Measurements from ENCODE around the gene GRIK4.

GRIK4 gene

DNA sequence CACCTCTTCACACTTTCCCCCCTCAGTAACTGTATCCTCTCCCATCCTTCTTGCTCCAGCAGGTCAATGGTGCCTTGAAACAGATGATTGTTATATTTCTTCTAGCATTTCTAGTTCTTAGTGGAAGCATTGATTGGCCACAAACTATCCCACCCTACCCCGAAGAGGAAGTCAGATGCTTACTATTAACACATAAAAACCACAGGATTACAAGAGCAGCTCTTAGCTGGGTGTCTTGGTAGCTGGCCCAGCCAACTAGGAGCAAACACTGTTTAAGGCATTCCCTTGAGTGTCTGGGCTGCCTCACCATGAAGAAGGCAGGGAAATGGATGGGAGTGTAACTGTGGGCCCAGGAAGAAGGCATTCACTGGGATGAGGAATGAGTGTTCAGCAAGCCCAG, 176.6 kb downstream of the GRIK4 start:
- DNase-seq: no peak

DNA sequence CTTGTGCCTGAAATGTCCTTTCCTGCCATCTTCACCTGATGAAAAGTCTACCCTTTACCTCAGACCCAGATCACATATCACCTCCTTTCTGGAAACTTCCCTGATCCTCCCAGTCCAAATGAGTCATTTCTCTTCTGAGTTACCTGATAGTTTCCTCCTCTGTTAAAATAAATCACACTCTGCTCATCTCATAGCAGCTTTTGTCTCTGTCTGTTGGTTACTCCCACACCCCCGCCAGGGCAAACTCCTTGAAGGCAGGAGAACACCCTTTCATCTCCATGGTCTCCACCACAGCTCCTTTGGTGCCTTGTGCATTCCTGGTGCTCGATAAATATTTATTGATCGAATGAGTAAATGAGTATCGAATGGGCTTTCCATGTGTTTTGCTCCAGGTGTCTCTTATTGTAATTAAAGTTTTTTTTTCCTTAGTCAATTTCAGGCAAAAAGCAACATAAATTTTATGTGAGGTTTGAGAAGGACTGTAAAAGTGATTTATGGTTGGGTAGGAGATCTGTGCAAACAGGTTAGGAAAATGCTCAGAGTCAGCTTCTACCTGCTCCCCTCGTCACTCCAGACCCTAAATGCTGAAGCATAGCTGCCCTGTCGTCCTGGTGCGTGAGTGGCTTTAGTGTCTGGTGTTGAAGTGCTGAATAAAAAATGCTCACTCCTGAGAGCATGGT, 178.2 kb downstream of the GRIK4 start:
- no peak for DNase-seq

DNA sequence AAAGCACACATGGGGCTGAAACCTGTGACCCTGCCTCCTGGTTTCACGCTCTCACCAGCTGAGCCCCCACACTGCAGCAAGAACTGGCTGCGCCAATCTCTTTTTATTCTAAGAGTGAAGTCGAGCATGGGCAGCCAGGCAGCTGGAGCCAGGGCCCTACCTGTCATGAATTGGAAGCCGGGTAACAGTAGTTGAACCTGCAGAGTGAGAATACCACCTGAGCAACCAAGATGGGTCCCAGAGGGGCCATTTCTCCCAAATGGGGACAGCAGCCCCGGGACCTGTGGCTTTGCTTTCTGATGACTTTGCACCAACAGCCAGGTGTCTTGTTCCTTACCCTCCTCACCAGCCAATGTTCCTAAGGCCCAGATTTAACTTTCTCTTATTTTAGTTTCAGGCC, 178.9 kb downstream of the GRIK4 start:
- no peak for DNase-seq

DNA sequence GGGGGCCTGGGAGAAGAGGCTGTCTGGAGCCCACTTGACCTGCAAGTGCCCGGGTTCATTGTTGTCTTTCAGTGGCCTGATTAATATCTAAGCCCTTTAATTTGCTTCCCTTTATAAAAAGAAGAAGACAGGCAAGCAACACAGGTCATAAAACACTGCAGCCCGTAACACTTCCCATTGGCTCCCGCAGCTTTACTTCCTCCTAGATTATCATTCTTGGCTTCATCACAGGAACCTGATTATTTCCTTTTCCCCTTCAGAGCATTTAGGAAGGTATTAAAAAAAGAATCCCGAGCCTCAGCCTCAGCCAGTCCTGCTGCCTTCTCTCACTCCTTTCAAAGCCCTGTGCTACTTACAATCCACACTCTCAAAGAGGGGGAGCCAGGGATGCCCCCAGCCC, 183.2 kb downstream of the GRIK4 start:
- no peak for DNase-seq

DNA sequence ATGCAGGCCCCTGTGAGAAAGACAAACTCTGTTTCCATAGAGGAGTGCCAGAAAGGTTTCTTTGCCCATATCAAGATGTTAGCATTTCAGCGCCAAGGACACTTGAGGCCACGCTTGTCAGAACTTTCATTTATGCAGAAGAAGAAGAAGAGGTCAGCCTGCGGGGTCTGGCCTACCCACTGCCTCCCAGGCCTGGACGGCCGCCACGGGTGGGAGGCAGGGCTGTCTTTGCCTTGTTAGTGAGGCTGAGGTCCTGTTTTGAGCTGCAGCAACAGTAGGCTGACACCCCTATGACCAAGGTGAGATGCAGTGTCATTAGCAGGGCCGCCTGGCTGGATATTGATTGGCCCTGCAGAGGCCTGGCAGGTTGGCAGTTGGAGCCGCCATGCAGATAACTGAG, 183.9 kb downstream of the GRIK4 start:
- no peak for DNase-seq

DNA sequence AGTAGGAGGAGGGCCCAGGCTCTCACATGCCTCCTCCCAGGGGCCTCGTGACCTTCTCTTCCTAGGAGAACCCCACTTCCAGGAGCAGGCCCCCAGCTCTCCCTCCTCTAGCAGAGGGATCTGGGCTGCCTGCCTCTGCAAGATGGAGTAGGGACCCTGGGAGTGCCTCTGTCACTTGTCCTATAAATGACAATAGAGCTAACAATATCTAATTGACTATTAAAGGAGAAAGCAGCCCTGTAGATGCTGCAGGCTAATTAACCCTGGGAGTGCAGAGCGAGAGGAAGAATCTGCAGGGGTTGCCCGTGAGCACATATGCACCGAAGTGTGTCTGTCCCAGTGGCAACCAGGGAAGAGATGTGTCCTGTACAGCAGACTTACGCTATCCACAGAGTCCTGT, 184.4 kb downstream of the GRIK4 start:
- no peak for DNase-seq

DNA sequence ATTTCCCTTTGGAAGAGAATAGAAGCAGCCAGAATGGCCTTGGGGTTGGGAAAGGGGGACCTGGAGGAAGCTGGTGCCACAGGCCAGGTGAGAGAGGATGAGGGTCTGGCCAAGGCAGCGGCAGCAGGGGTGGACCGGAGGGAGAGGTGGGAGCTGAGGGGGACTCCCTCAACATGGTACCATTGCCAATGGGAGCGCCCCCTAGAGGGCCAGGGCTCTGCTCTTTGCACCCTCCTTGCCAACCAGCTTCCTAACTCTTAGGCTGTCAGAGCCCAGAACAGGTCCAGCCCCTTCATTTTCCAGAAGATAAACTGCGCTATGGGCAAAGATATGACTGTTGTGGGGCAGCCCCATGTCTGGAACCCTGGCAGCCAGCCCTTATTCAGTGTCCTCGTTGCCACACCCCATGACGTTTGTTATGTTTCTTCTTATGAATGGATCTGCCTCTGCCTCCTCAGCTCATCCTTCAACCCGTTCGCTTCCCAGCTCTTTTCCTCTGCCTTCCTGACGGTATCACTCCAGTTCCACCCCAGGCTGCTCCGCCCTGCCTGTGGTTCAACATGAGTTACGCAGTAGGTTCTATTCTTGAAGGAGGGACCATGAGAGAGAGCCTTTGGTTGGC, 185.2 kb downstream of the GRIK4 start:
- DNase-seq: no peak

DNA sequence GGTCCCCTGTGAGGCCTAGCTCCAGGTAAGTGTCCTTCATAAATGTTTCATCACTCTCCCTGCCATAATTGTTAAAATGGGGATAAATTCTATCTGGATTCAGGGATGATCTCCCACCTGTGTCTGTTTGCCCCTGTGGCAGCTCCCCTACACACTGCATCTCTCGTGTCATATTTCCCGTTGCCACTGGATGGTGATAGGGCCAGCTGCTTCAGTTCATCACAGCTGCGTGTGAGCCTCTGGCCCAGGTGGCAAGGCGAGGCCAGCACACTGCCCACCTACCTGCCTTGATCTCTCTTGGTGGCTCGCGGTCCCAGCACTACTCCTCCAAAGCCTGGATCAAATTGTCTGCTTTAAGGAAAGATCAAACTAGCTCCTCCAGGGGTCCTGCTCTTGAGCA, 187.4 kb downstream of the GRIK4 start:
- DNase-seq: no peak

DNA sequence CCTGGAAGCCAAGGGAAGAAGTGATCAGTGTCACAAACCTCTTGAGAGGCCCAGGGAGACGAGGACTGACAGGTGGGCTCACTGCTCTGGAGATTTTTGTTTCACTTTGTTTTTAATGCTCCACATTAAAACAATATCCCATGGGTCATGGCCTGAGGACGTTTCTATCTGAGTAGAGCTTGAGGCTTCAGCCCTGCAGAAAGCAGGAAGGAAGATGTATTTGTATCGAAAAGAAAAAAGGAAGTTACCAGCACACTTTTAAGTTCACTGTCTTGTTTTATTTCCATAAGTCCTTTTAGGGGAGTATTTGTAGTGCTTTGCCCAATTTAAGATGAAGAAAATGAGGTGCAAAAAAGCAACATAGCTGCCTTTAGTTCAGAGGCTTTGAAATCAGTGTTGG, 191.1 kb downstream of the GRIK4 start:
- DNase-seq: no peak

DNA sequence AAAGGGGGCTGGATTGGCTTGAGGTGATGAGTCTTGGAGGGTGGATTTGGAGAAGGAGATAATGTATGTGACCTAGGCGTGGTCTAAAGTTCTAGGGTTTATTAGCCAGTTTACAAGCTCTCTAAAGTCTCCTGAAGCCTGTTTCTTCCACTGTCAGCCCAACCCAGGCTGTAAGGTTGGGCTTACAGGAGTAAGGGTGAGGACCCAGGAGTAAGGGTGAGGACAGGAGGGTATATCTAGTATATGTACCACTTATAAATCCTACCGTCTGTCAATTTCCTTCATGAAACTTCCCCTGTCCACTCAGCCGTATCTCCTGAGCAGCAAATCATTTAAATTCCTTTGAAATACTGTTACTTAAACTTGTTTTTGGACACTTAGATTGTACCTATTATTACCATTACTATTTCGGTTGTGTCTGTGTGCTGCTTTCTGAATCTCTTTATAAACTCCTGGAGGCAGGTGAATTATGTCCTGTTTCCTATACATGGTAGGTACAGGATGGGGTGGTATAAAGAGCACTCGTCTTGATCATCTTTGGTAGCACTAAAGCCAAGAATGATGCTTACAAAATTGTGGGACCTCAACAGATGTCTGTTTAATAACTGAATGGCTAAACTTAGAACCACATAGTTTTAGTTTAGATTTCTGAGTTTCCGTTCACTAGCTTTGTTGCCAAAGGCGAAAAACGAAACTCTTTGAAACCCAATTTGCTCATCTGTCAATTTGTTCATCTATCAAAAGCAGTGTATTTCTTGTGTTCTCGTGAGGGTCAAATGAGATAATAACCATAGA, 192.0 kb downstream of the GRIK4 start:
- no peak for DNase-seq

DNA sequence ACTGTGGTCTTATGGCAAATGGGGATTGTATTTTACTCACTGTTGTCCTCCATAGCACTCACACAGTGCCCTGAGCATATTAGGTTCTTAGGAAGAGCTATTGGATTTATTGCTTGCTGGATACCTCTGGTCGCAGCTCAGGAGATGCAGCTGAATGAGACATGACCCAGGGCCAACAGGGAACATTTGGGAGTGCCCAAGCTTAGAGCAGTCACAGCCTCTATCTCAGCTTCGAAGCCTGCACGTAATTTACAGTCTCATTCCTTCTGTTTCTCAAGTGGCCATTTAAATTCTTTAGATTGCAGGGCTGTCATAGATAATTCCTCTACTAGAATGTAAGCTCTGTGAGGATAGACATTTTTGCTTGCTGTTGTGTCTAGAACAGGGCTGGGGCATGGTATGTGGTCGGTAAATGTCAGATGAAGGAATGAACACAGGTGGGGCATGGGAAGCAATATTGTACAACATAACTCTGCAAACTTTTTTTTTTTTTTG, 192.8 kb downstream of the GRIK4 start:
- DNase-seq: no peak

DNA sequence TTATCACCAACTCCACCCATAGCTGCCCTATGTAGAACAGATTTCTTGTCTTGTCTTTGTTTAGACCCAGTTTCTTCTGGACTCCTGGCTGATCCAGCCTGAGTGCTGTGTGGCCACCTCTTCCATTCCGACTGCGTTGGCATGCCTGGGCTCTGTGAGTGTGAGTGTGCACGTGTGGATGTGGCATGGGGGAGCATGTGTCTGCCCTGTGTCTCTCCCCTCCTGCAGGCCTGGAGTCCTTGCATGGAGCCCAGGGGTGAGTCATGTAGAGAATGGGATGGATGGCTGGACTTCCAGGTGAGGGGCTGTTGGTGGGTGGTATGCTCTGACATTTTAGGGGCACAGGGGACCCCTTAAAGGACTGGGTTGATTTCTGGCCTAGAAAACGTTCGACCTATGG, 194.7 kb downstream of the GRIK4 start:
- DNase-seq: no peak

DNA sequence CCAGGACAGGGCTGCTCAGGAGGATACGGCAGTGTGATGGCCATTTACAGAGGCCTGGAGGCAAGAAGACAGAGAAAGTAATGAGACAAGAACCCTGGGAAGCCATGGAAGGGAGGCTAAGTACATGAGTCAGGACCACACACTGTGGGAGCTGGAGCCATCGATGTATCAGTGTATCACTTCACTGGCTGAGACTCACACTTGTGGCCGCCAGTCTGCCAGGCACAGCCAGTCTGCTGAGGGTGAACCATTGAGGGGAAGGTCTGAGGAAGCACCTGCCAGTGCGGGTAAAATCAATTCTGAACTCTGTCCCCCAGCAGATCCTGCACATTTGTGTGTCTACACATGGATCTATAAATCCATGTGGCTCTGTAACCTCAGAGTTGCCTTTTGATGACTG, 195.6 kb downstream of the GRIK4 start:
- no peak for DNase-seq

DNA sequence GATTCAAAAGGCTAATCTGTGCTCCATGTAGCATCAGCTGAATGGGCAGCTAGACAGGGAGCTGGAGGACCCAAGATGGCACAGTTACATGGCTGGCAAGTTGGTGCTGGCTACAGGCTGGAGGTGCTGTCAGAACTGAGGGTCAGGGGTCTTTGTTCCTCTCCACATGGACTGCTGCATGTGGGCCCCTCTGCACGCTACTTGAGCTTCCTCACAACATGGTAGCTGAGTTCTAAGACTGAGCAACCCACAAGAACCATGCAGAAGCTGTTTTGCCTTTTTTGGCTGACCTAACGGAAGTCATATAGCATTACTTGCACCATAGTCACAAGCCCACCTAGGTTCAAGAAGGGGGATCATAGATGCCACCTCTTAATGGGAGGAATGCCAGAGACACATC, 196.1 kb downstream of the GRIK4 start:
- no peak for DNase-seq

DNA sequence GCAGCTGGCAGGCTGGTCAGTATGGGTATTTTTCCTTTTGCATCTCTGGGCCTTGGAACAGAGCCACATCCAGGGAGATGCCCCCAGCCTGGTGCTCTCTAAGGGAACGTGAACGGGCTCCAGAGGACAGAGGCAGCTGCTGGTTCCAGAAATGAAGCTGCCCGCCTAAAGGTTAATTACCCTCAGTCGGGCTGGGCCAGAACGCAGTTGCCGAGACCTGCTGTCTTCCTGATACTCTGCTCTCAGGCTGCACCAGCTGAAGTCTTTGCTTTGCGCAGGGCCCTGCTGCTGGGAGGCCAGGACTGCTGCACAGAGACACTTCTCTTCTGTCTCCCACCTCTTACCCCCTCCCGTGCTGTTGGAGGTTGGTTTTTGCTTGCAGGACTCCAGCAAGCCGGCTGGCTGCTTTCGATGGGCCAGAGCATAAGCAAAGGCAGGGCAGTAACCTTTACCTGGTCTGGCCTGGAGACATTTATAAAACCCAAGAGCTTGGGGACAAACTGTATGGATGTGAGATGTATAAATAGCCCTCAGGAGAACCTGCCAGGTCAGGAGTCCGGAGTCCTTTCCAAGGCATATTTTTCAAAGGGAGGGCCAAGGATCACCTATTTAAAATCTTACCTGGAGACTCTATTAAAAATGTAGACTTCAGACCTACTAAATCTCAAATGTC, 197.1 kb downstream of the GRIK4 start:
- DNase-seq: no peak

DNA sequence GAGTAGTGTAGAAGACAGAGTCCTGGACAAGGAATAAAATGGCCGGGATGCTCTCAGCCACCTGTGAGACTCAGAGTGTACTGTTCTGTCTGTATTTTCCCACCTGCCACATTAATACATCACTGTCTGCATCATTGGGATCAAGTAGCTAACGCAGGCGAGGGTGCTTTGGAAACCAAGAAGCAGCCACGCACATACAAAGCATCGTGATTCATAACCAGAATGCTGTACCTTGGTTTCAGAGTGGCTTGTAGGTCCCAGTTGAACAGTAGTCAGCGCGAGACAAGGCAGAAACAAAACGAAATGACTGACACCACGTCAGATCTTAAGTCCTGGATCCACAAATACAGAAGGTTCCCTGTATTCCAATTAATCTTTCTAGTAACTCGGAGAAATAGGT, 198.3 kb downstream of the GRIK4 start:
- DNase-seq: no peak

DNA sequence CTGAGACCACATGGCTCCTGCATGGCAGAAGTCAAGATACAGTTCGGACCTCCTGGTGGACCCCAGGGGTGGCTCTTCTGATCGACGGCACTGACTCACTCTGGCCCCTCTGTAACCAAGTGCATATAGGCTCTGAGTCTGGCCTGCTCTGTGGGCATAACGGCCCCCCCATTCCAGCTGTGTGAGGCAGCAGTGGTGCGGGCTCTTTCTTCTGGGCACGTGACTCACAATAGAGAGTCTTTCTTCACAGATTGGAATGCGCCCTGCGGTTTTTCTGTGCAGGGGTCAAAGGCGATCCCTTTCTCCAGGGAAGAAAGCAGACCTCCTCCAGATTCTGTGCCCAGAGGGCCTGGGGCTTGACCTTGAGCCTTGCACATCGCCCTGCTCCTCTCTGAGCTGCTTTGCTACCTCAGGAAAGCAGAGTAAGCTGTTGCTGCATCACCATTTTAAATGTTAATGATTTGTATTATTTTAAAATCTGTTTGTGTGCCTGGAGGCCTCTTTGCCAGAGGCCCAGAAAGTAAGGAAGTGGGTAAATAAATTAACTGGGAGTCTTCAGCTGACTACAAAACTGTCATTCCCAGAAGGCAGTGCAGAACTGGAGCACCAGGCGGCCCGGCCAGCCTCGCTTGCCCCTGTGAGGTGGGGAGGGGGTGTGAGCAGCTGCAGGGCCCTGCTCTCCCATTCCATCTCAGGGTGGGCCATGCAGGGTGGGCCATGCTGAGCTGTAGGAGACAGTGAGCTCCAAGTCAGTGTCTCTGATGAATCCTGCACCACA, 199.0 kb downstream of the GRIK4 start:
- no peak for DNase-seq

DNA sequence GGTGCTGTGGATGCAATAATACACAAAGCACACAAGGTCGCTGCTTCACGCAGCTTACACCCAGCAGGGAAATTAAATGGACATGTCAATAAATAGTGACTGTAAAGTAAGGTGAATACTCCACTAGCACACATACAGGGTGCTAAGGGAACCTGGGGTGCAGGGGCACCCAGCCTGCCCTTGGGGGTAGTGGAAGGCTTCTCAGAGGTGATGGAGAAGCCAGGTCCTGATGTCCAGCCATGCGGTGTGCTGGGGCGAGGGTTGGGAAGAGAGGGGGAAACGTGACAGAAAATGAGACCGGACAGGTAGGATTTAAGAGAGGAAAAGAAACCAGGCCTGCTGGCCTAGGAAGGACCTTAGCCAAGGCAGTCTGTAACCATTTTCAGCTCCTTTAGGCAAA, 200.5 kb downstream of the GRIK4 start:
- no peak for DNase-seq

DNA sequence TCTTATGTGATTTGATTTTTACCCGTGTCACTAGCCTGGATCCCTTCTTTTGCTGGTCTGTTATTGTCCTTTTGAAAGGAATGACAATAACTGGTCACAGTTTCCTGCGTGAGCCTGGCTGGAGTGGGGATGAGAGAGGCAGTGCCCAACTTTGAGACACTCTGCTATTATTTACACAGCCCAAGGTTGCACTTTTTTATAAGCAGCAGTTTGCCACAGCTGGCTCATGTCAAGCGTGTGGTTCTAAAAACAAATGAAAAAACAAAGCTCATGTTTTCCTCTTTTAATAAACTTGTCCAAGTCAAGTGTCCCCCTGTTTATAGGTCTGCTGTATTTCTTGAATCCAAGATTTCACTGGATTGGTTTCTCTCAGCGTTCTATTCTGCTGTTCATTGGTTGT, 201.3 kb downstream of the GRIK4 start:
- DNase-seq: no peak

DNA sequence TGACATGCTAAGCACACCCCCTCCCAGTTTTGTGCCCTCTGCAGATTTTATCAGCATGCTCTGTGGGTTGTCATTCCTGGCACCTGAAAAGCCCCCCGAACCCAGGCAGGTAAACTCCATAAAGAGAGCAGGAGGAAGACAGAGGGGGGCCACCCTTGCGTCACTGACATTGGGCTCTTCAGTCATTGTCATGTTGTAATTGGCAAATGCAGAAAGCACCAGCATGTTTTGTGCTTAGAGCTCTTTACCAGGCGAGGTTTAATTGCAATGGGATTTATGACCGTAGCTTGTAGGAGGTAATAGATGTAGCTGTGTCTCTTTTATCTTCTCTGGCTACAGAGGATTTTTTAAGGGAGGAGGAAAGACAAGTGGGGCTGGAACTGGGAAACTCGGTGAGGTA, 201.7 kb downstream of the GRIK4 start:
- DNase-seq: no peak

DNA sequence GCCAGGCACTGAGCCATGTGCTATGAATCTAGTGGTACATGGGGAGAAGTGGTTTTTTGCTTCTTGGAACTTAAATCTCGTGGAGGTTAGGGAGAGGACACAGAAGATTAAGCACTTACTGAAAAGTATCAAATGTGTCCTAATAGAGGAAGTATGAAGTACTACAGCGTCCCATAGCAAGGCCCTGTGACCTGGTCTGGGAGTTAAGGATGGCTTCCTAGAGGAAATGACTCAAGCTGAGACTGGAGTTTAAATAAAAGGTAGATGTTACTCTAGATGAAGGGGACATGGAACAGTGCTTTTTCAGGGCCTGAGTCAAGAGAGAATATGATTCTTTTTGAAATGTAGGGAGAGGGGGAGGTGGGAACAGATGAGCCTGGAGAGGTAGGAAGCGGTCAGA, 202.9 kb downstream of the GRIK4 start:
- DNase-seq: no peak

DNA sequence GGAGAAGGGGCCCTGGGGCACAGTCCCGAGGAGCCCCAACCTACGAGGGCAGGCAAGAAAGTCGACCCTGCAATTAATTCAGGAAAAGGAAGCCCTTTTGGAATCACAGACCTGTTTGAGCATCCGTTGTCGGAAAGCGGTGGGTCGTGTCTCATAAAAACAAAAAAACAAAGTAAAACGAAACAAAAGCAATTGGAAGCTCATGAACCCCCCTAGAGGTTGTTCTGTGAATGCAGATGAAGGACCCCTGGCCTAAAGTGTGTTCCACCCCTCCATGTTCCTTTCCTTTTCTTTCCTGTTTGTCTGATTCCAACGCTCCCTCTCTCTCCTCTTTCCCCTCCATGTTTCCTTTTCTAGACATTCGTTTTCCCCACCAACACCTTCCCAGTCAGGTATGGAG, 203.7 kb downstream of the GRIK4 start:
- no peak for DNase-seq

DNA sequence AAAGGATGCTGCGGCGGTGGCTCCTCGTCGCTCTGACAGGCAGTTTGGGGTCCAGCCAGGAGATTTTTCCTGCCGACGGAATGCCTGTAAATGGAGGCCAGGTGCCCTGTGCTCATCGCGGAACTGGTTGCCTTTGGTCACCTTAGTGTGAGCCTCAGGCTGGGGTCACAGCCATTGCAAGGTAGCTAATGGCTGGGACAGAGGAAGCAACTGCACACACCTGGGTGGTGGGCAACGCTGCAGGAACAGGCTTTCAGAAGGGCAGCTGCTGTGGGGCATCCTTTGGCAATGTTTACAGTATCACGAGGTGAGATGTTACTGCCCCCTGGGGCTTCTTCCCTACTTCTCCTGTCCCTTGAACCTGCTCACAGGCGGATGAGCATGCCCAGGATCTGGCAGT, 205.5 kb downstream of the GRIK4 start:
- no peak for DNase-seq
